ENCODE data around the gene PHKA1.
A peak's percentile ranks its signal among the peaks of the same experiment; 100 is the strongest.
"Not testable (repeated sequence)": the region's sequence is repeated elsewhere in the genome, so short reads cannot be mapped to it uniquely, and the experiment has no call there.

The PHKA1 gene

DNA sequence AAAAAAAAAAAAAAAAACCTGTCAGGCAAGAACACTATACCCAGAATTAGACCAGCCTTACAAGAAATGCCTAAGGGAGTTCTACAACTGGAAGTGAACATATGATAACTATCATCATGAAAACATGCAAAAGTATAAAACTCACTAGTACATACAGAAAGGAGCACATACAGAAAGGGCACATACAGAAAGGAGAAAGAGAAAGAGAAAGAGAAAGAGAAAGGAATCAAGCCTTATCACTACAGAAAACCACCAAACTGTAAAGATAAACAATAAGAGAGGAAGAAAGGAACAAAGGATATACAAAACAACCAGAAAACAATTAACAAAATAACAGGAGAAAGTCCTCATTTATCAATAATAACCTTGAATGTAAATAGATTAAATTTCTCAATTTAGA lies 50.4 kb downstream of the PHKA1 start:
- no peak for DNase-seq

DNA sequence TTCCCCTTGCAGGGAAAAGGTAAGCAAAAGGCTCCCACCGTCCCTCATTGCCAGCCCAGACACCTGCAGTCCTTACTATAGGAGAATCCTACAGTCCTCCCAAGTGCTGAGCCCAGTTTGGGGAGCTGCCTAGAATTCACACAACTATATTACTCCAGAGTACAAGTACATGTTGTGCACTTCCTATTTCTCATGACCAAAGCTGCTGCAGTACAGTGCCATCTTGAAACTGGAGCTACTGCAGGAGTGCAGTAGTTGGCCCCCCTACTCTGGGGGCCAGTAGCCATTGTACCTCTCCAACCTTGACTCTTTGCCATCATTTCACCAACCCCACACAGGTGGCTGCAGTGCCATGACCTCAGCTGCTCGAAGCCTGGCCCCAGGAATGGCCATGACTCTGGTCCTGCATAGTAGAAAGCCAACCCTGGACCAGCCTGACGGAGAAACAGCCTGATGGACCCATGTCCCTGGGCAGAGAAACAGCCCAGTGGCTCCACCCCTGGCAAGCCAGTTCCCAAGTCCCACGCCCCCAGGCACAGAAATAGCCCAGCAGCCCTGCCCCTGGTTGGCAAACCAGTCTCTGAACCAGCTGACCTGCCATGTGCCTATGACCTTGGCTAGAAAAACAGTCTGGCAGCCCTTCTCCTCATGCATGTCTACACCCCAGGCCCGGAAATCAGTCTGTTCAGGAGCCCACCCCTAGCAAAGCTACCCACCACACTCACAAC lies 51.9 kb downstream of the PHKA1 start:
- DNase-seq = no peak

DNA sequence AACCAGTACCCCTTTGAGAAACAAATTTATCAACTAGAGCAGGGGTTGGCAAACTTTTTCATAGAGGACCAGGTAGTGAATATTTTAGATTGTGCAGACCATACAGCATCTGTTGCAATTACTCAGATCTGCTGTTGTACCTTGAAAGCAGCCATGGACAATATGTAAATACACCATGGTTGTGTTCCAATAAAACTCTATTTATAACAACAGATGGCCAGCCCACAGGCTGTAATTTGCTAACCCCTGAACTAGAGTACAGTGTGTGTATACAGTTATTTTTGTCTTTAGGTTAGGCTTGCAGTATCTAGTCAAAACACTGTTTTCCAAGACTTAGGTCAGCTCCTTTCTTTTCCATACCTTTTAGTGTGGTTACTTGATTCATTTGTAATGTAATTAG lies 54.4 kb downstream of the PHKA1 start:
- DNase-seq = no peak

DNA sequence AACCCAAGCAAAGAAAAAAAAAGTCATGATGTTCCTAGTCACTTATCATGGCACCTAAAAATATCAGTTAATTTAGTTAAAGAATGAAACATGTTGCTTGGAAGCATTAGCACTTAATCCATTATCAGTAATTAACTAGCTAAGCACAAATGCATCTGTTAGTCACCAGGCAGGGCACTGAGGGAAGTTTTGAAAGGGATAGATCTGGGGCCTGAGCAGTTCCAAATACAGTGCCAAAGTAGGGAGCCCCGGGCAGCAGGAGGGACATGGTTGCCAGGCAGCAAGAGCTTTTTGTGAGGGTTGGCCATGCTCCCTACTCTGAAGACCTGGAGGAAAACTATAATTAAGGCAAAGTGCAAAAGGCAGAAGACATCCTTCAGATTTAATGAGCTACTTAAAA lies 62.0 kb downstream of the PHKA1 start:
- no peak for DNase-seq

DNA sequence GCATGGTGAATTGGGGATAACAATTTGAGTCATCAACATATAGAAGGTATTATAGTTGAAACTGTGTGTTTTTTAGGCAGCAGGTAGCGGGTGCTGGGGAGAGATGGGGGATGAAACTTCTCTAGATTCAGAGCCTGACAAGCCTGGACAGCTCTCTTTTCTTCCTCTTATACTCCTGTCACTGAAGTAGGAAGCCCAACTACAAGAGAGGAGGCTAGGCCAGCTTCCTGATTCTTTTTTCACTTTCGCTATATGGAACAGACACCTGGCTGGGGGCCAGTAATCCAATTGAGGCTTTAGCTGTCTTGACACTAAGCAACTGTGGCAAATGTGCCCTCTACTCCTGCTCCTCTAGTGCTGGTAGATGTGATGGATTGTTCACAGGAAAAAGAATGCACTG lies 69.2 kb downstream of the PHKA1 start:
- DNase-seq = no peak

DNA sequence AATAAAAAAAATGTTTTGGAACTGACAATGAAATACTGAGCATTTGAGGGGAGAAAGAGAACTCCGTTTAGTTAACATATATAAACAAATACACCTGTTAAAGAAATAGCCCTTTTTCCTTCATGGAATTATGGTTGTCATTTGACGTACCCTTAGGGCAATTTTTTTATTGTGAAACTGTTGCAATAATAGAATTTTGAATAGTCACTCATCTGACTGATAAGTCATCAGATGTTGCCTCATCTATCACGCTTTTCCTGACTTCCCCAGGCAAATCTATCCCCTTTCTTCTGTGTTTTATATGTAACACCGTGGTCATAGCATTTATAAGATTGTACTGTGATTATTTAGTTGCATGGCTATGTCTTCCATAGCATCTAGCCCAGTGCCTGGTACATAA lies 72.5 kb downstream of the PHKA1 start:
- DNase-seq = no peak

DNA sequence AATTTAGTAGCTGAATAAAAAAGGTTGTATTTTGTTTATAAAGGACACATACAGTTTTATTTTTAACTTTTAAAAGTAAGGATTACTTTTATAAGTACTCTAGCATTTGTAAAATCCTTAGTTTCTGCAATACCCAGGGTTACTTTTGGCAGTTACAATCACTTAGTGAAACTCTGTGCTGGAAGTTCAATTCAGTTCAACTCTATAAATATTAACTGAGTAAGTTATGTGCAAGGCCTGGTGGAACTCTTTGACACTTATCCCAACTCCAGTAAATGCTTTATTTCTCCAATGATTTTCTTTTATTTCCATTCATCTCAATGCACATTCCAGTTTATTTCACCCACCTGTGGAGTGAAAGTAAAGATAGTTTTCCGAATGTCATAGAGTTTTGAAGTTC lies 78.2 kb downstream of the PHKA1 start:
- no peak for DNase-seq

DNA sequence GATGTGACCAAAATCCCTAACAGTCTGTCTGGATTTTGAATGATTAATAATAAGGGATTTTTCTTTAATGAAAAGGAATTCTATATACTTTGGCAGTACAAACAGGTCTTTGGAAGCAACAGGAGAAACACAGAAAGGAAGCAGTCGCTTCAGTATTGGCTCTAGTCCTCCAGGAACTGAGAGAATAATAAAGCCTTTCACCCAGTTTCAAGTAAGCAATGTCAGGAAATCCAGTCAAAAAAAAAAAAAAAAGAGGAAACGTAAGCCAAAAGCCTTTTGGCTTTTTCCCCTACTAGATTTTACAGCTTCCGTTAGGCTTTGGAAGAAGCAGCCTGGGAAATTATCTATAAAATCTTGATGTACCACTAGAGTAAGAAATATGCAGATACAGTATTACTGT lies 79.8 kb downstream of the PHKA1 start:
- DNase-seq = no peak

DNA sequence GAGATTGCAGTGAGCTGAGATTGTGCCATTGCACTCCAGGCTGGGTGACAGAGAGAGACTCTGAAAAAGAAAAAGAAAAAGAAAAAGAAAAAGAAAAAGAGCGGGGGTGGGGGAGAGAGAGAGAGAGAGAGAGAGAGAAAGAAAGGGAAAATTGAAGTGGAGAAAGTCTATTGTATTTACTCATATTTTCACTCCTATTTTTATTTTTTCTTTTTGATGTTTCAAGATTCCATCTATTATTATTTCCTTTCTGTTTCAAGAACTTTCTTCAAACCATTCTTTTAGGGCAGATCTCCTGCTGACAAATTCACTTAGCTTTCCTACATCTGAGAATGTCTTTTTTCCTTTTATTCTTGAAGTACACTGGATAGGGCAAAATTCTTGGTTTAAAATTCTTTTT lies 83.9 kb downstream of the PHKA1 start:
- no peak for DNase-seq

DNA sequence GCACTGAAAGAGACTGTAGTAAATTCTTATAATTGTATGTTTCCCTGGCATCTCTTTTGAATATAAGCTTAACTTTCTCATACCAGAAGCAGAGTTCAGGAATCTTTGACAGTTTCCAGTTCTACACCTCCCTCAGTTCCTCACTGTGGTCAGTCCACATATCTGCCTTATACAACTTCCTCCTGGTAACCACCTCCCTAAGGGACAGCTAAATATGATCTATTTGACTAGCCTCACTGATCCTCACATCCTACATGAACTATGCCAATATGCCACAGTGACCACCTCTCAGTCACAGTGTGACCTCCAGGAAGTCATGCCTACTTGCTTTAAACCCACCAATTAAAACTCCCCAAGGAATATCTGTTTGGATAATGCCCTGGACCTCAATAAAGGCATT lies 89.9 kb downstream of the PHKA1 start:
- no peak for DNase-seq

DNA sequence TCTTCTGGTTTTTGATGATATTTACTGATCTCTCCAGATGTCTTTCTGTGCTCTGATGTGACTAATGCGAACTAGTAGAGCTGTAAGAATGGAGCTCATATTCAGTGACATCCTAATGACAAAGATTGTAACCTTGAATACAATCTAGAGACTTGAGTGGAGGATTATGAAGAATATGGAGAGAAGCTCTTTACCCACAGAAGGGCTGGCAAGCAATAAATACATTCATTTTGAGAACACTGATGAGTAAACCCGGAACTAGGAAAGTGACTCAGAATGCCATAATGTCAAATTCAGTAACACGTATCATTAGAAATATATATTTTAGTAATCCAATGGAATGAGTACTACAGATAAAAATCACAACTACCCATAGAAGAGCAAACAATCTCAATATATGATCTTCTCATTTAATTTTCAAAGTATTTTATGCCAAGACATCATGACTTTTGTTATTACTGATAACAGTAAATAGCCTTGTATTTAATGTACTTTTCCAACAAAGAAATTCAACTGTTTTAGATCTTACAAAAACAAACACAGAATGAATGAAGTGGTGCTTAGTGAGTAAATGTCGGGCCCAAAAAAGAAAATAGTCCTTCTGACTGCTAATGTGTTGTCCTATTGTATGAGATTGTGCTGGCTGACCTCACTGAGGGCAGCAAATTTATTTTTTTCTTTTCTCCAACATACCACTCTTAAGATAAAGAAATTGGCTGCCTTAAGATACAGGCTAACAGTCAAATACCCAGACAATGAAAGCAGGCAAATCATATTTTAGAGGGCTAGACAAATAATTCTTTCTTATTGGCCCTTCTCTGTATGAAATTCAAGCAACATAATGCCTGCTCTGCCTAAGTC lies 92.3 kb downstream of the PHKA1 start:
- DNase-seq = peak; percentile 47

DNA sequence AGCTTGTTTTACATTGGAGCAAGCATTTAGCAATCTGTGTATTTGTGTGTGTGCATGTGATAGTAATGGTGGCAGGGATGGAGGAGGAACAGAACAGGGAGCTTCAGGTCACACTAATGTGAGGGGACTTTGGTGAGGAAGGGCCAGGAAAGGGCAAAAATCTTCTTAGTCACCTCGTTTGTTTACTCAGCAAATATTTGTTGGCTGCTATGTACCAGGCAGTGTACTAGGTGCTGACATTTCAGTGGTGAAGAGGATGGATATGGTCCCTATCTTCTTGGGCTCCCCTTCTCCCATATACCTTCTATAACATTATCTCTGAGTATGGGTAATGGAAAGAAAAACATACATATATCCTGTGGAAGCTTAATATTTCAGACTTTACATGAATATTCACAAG lies 92.9 kb downstream of the PHKA1 start:
- peak; percentile 1 for DNase-seq

DNA sequence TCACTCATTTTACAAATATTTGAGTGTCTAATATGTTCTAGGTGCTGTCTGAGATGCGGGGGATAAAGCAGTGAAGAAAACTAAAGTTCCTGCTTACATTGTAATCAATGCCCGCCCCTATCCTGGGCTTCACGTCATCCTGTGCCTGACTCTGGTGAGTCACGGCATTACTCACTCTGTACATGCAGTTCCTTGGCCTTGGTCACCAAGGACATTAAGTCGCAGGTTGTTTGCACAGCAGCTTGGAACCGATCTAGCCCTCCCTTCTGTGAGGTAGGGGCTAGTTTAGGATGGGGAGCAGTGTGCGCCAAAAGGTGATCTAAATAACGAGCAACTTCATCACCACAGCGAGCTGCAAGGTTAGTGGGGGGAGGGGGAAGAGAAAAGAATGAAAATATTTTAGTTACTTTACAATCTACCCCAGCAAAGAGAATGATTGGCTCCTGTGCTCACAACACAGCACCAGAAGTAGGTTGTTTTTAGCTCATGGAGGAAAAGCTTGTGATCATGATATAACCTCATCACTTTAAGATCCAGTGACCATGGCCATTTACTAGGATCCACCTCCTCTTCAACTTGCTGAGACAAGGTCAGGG lies 93.5 kb downstream of the PHKA1 start:
- peak; percentile 80 for DNase-seq

DNA sequence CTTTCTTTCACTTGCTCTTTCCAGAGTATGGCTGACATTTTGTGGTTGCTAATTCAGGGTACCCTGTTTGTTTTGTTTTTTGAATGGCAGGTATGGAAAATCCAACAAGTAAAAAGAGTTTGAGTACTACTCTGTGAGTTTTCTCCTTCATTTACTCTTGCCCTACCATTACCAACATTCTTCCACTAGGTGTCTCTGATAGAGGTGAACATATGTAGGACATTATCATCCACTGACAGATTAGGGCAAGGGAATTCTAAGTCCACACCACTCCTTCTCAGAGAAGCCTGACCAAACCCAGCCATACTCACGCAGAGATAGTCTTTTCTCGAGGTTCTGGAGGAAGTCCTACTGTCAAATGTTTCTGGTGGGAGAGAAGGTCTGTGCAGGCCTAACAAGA lies 104.8 kb downstream of the PHKA1 start:
- peak; percentile 2 for DNase-seq

DNA sequence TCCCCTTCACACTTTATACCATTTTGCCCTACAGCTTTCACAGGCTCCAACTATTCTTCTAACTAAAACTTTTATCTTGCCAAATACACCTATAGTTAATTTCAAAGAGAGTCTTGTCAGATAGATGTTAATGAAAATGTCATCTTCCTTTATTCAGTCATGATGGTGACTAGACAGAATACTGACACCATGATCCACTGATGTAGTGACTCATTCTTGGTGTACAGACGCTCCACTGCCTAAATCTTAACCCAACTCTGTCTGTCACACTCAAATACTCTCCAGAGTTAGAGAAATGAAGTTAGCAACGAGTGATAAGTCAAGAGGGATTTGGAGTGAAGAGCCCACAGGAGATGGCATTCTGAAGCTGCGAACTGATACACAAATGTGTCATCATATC lies 109.4 kb downstream of the PHKA1 start:
- DNase-seq = no peak

DNA sequence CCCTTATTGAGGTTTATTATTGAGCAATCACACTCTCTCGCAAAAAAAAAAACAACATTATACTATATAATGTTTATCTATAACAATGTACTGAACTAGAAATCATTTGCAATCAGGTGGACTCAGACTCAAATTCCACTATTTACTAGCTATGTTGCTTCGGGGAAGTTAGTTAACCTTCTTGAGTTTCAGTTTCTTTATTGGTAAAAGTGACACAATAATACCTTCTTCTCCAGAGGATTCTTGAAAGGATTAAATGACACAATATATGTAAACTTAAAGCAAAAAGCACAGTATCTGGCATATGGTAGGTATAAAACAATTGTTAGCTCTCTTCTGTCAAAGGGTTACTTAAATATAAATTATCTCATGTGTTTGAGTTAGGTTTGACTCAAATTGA lies 110.0 kb downstream of the PHKA1 start:
- no peak for DNase-seq

DNA sequence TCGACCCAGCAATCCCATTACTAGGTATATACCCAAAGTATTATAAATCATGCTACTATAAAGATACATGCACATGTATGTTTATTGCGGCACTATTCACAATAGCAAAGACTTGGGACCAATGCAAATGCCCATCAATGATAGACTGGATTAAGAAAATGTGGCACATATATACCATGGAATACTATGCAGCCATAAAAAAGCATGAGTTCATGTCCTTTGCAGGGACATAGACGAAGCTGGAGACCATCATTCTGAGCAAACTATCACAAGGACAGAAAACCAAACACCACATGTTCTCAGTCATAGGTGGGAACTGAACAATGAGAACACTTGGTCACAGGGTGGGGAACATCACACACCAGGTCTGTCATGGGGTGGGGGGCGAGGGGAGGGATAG lies 123.1 kb downstream of the PHKA1 start:
- DNase-seq = not testable (repeated sequence)

DNA sequence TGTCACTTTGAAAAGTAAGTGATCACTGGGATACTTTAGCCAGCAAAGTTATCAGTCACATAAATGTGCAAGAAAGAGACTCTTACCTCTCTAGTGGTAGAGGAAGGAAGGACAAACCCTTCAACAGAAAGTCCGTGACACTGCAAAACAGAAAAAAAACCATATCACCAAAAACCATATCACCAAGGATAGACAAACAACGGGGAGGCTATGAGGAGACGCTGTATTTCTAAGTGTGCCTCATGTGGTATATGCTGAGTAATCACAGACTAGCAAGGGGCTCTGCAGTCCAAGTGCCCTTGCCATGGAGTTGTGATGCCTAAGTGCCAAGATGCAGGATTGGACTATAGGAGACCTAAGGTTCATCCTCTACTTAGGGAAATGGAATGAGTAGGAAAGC lies 129.9 kb downstream of the PHKA1 start:
- DNase-seq = no peak

DNA sequence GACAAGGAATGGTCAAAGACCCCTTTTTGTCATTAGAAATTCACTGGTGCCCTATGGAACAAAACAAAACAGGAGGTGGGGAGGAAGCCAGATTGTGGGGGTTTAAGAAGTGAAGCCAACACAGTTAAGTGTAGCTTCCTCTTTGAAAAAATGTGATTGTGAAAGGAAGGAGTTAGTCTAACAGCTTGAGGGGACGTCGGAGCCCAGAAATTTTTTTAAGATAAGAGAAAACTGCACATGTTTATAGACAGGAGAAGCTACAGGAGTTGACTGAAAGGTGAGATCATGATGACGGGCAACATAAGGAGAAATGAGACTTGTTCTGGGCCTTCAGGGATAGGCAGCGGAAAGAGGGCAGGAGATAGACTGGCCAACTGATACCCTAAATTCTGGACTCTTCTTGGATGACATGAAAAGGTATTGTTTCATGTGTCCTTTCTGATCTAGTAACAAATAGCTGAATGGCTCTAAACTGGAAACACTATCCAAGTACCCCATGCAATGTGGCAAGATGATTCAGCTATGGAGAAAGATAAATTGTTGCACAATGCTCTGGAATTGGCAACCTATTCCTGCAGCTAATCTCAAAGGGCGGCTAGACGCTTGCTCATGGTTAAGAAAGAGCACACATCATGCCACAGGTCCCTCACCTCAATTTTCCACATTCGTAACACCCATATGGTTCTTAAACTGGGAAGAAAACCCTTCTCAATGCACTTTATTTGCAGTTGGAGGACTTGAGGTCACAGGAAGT lies 137.8 kb downstream of the PHKA1 start:
- peak; percentile 2 for DNase-seq

DNA sequence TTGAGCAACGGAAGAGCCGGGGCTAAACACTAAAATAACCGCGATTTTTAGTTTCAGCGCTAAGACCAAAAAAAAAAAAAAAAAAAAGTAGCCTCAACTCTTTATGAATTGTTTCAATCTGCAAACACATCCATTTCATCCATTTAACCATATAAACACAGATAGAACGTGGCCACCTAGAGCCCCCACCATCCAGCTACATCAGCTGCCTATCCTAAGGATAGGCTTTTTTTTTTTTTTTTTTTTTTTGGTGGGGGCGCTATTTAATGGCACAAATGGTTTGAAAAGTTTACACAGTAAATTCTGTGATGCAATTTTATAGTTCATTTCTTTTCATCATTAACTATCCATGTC lies 141.0 kb downstream of the PHKA1 start:
- no peak for DNase-seq

DNA sequence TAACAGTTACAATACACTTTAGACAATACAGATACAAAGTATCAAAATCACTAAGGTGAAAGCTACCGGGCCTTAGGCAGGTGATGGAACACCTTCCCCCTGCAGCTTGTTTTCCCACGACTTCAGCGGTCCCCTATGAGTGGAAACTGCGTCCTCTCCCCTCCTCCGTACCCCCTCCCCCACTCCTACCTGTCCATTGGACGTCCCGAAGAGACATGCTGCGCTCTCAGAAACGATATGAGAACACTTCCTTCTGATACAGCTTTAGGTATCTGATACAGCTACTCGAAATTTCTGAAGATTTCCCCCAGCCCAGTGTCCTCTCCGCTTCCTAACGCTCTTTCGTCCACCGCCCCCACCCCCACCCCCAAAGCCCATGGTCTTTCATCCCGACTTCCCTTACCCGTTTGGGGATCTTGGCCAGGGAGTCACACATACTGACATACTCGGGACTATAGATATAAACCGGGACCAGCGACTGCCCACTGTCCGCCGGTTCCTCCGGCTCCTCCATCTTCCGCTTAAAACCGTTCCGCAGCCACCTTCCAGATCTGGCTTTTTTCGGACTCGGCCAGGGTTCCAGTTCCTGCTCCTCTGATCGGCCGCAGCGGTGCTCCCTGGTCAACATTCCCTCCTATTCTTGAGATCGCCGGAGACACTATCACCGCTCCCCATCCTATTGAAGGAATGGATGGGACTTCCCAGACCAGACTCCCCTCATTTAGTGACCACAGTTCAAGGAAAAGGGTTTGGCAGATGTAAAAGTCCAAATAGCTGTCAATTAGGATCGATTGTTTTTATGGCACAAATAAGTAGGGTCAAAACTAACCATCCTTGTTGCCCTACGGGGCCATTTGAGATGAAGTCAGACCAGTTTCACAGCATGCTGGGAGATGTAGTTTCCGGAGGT lies 141.6 kb downstream of the PHKA1 start, which contains the start of gene HDAC8:
Gene HDAC8, minus strand, starts transcription at position 596 of the 910 bp plus-strand sequence. Its CDS starts 82 bp downstream, at position 514.
- peak; percentile 79 for DNase-seq

DNA sequence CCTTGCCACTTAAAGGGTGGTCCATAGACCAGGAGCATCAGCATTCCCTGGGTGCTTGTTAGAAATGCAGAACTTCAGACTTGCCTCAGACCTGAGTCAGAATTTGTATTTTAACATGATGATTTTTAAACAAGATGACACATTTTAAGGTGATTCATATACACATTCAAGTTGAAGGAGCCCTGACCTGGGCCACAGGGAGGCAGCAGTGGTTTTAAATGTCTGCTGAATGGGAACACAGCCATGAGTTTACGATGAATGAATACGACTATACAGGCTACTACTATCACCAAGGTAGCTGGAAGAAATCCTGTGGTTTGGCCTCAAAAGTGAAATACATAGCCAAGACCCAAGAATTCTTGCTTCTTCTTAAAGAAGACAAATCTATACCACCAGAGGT lies 144.3 kb downstream of the PHKA1 start:
- DNase-seq = peak; percentile 27

All from EL (cell line).